Mucosa of descending colon (tissue), 3 donors: ENCODE results near the gene ACE2. TPM values are rescaled to one million over a fixed set of nuclear protein-coding genes. Genes with fewer than 3 reads are reported as not detected.

ENCODE experiments used
- ATAC-seq: fragments of 200-7000 bp; cut with Tn5 transposase; one replicate; pipeline ENCODE4 v1.9.1; 2020; ENCODE audit warnings: mild to moderate bottlenecking, moderate library complexity
- DNase-seq, 3 donors: peaks; one replicate each; pipeline ENCODE4 v3.0.0-alpha.2; 2020
- H3K36me3 ChIP-seq: fragments of 200-600 bp; one replicate; pipeline ENCODE4 v1.8.0; 2021; ENCODE audit warnings: low read depth, mild to moderate bottlenecking
- H3K4me1 ChIP-seq: fragments of 200-600 bp; one replicate; pipeline ENCODE4 v1.8.0; 2021; ENCODE audit warnings: low read depth, mild to moderate bottlenecking
- H3K4me3 ChIP-seq: fragments of 200-600 bp; one replicate; pipeline ENCODE4 v1.8.0; 2021; ENCODE audit warnings: mild to moderate bottlenecking
- H3K9me3 ChIP-seq: fragments of 200-600 bp; one replicate; pipeline ENCODE4 v1.8.0; 2021; ENCODE audit warnings: mild to moderate bottlenecking
- CTCF ChIP-seq: fragments of 200-600 bp; IDR thresholded peaks from one replicate; pipeline ENCODE4 v1.8.0; 2022; ENCODE audit warnings: antibody characterized with exemption, mild to moderate bottlenecking
- intact Hi-C, 2 donors: fragments of 100-400 bp; cut with DNase I in 1 of 2; cut with micrococcal nuclease in 1 of 2; formaldehyde crosslinking; loops; one replicate each; pipeline versions ENCODE4 v1.11.0 to v1.11.1; 2022; cut with DNase I, micrococcal nuclease
- total RNA-seq, 3 donors: library from RNA; stranded (reverse); fragmentation: NEBNext Ultra II Directional in 2 of 3; extraction: Animal tissue kit (Norgen Biotek cat#: 25700) in 2 of 3; gene quantifications; one replicate each; pipeline versions ENCODE4 v1.2.1 to v1.2.4, GENCODE V29; 2021 to 2023
- donor health status: DM: no; HTN: no; CAD: no; lungs with moderate emphysema.
- donor health status: DM: no; HTN: no; CAD: no.
- donor health status: DM: no; HTN: yes; CAD: no.

ACE2 gene
- total RNA-seq, 3 donors from 2014 or later: 23.1 to 40.8 (median 23.2) TPM

- H3K4me3 ChIP-seq: no peak overlapping the region
- no peaks in the 10 kb centered on the region for H3K36me3 ChIP-seq
- no peaks in the 10 kb centered on the region for H3K4me1 ChIP-seq
- intact Hi-C loops: no loop called here
- no peak for ATAC-seq
- H3K9me3 ChIP-seq: no peaks in the 10 kb centered on the region
- no peak for TF ChIP-seq CTCF
- DNase-seq: no peak
Observed at GRCh38 chrX:15616531-15616930, 15.8 kb upstream of the ACE2 start.

DNA sequence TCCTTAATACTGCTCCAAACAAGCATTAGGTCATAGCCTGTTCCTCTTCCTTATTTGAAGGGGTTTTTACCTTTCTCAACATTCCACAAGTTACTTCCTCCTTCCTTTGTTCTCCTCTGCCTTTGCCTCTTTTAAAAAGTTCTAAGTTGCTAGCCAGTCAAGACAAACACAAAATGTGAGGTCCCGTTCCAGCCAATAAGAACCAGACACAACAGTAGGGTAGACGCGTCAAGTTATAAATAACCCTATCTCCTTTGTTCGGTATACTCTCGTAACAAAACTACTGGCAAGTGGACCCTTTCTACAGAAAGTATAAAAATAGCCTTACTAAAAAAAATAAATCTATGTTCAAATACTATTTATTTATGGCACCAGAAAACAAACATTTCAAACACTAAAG is 6.3 kb upstream of the ACE2 start:
- TF ChIP-seq CTCF: no peak
- H3K9me3 ChIP-seq: no peaks in the 10 kb centered on the region
- H3K4me3 ChIP-seq: no peak overlapping the region
- no peak for ATAC-seq
- DNase-seq: no peak
- intact Hi-C loops: no loop called here
- no peaks in the 10 kb centered on the region for H3K4me1 ChIP-seq
- H3K36me3 ChIP-seq: no peaks in the 10 kb centered on the region

DNA sequence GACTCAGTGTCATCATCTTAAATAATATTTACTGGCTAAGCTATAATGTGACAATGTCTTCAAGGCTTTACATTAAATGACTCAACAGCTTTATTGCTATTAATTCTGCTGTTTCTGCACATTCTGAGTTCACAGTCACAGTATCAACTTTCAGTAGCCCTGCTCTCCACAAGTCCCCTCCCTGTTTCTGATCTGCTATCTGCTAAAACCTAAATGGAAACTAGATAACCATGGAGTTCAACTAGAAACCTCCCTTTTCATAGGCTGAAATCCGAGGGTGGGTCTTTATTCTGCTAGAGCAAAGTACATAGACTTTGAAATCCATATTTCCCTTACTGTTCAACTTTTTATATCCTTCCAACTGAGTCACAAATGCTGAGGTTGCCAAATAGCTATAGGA is 5.4 kb upstream of the ACE2 start:
- H3K4me1 ChIP-seq: no peaks in the 10 kb centered on the region
- ATAC-seq: peak; percentile 85
- TF ChIP-seq CTCF: no peak
- H3K9me3 ChIP-seq: no peaks in the 10 kb centered on the region
- peak in 1 of 3 donors; percentile 10 for DNase-seq
- no peaks in the 10 kb centered on the region for H3K36me3 ChIP-seq
- intact Hi-C loops: no loop called here
- H3K4me3 ChIP-seq: no peak overlapping the region

DNA sequence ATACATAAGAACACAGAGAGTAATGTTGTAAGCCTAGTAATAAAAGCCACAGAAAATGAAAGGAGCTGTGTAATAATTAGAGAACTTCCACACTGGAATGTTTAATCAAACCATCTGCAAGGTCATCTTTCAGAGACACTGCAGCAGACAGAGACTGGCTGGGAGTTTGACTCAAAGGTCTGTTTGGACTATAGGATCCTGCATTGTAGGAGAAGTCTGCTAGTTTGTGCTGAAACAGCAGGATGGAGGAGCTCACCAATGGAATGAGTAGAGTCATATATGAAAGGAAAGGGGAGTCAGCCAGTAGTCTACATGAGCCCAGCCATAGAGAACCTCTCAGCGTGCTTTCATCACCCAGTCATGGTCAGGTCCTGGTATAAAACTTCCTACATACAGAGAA is 4.5 kb upstream of the ACE2 start:
- ATAC-seq (peak; percentile 45), DNase-seq (no peak)
- intact Hi-C loops: no loop called here
- no peak overlapping the region for H3K4me3 ChIP-seq
- no peak for TF ChIP-seq CTCF
- no peaks in the 10 kb centered on the region for H3K4me1 ChIP-seq
- no peaks in the 10 kb centered on the region for H3K36me3 ChIP-seq
- no peaks in the 10 kb centered on the region for H3K9me3 ChIP-seq

DNA sequence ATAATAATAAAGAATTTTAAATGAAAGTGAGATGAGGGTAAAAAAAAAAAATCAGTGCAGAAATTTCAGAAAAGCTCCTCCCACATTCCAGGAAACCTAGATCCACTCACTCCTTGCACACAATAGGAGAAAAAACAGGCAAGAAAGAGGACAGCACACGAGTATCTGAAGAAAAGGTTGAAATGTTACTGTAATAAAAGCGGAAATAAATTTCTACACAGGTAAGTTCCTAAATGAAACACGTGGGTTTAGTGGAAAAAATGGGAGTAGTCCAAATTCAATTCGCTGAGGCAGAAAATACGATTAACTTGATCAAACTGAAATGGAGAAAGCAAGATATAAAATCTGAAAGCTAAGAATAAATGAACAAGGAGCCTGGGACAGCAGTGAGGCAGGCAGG is 2.0 kb upstream of the ACE2 start:
- intact Hi-C loops: no loop called here
- no peak for TF ChIP-seq CTCF
- ATAC-seq: no peak

DNA sequence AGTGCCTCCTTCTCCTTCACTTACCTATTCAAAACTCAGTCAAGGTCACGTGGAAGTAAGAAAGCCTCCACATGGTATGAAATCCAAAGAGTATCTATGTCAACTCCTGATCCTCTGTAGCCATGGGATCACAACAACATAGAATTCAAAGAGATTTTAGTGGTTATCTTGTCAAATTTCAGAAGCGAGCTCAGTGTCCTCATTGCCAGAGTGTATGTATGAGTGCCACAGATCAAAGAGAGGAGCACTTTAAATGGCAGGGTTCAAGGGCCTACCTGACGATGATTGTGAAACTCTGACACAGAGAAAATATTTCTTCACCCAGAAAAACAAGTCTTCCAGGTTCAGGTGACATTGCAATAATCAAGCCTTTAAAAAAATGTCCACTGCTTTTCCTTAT is 1.2 kb upstream of the ACE2 start:
- DNase-seq (no peak), ATAC-seq (no peak)
- Histone ChIP-seq H3K4me3 (no peak overlapping the region), H3K9me3 (no peaks in the 10 kb centered on the region), H3K36me3 (no peaks in the 10 kb centered on the region), H3K4me1 (no peaks in the 10 kb centered on the region)
- intact Hi-C loops: no loop called here
- no peak for TF ChIP-seq CTCF

More for the DNA sequence above, 2.0 kb upstream of the ACE2 start:
- no peak for DNase-seq
- no peaks in the 10 kb centered on the region for H3K9me3 ChIP-seq
- H3K36me3 ChIP-seq: no peaks in the 10 kb centered on the region
- H3K4me1 ChIP-seq: no peaks in the 10 kb centered on the region
- H3K4me3 ChIP-seq: no peak overlapping the region
